Measurements from ENCODE around the gene DOCK1. TPM values are rescaled to one million over a fixed set of nuclear protein-coding genes. Genes with fewer than 3 reads are reported as not detected.
"Not testable (repeated sequence)": the region's sequence is repeated elsewhere in the genome, so short reads cannot be mapped to it uniquely, and the experiment has no call there.

DOCK1 gene
- total RNA-seq, 2 donors from 2014 or later, result 46.7 to 50.8 TPM

DNA sequence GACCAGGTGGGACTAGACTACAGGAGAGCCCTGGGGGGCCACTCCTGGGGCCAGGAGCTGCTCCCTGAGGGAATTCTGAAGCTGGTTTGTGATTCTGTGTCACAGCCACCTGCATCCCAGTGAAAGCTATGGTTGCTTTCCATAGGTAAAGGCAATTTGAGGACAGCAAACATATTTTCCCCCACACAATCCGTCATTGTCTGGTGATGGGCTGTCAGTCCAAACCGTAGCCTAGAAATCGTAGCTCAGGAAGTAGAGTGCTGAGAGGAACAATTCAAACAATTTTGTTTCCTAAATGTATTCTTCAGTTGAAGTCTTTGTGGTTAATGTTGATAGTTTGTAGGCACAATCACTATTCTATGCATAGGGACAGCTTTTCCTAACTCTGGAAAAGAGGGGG, 397.1 kb downstream of the DOCK1 start:
- no peak for DNase-seq (ENCODE audit: low spot score)
- intact Hi-C loops (cut with DNase I), result no loop called here

DNA sequence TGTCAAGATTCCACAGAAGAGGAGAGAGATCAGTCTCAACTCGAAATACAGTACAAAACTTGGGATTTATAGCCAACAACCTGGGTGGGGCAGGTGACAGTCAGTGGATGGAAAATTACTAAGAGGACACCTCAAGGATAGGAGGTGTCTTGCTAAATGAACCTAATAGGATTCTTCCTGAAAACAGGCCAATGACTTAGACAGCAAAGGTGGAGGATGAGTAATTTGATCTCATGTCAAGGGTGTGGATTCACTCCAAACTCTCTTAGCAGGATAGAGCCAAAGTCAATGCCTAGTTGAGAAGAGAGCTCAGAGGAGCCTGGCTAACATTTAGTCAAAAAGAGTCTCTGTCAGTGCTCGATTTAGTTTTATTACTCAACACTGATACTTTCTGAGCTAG, 397.9 kb downstream of the DOCK1 start:
- intact Hi-C loops (cut with DNase I), result no loop called here
- DNase-seq (ENCODE audit: low spot score), result no peak

DNA sequence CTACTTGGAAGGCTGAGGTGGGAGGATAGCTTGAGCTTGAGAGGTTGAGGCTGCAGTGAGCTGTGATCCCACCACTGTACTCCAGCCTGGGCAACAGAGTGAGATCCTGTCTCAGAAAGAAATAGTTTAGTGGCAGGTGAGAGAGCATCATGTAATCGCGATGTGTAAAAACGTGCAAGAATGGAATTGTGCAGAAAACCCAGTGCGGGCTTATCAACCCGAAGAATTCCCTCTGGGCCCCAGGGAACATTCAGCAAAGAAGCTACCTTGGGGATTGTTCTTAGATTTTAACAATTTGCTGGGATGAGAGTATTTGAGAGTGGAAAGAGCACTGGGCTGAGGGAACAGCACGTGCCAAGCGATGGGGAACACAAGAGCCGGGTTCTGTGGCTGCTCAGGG, 398.5 kb downstream of the DOCK1 start:
- intact Hi-C loops (cut with DNase I), result no loop called here
- DNase-seq (ENCODE audit: low spot score), result no peak

DNA sequence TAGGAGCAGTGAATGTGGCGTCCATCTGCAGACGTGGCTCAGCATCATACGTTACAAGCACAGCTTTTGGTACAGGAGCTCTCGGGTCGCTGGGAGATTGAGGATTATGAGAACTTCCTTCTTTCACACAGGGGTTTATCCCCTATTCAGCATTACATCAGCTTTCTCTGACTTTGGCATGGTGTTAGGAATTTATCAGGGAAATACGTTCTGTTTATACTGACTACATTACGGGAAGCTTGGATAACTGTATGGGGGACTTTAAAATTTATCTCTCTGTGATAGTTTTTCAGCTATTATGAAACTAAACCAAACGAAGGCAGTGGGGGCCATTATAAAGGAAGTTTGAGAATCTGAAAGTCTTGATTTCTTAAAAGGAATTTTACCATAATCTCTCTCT, 401.3 kb downstream of the DOCK1 start:
- intact Hi-C loops (cut with DNase I), result no loop called here

DNA sequence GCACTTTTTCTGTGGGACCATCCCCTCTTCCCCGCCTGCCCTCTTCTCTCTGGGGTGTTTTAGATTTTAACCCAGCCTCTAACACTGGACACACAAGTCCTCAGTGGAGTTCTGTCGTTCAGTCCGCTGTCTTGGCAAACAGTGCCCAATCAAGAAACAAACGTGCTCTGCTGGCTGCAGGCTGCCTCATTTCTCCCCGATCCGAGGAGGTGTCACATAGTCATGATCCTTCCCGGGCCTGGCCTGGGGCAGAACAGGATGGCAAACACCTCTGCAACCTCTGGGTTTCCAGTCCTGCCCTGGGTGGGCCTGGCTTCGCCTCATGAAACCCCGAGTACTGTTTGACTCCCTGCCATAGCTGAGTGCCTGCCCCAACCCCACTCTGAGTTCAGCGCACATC, 402.1 kb downstream of the DOCK1 start:
- intact Hi-C loops (cut with DNase I), result no loop called here
- DNase-seq (ENCODE audit: low spot score), result no peak

More for the DNA sequence above, 401.3 kb downstream of the DOCK1 start:
- DNase-seq (ENCODE audit: low spot score), result no peak

DNA sequence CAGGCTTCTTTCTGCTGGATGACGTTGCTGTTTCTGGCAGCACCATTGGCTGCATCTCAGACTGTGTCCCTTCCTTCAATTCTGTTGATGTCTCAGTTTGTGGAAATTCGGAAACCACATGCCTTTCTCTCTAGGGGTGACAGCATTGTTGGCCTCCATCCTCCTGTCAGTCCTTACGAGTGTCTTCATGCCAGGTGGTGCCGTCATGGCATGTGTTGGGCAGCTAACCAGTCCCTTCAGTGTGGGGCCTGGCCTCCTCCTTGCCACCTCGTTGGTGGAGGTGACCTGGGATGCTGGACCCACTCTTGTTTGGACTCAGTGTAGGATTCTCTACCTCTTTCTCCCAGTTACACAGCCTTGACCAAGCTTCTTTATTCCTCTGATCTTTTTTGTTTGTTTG, 402.8 kb downstream of the DOCK1 start:
- no peak for DNase-seq (ENCODE audit: low spot score)
- intact Hi-C loops (cut with DNase I), result no loop called here

DNA sequence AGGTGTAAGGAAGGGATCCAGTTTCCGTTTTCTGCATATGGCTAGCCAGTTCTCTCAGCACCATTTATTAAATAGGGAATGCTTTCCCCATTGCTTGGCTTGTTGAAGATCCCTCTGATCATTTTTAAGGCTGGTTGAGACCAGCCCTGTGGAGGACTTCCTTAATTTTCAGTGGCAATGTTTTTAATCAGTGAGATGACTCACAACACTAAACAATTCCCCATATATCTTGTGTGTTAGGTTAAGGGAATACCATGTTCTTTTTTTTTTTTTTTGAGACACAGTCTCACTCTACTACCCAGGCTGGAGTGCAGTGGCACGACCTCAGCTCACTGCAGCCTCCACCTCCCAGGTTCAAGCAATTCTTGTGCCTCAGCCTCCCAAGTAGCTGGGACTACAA, 404.4 kb downstream of the DOCK1 start:
- intact Hi-C loops (cut with DNase I); DNase-seq (ENCODE audit: low spot score): not testable (repeated sequence)

DNA sequence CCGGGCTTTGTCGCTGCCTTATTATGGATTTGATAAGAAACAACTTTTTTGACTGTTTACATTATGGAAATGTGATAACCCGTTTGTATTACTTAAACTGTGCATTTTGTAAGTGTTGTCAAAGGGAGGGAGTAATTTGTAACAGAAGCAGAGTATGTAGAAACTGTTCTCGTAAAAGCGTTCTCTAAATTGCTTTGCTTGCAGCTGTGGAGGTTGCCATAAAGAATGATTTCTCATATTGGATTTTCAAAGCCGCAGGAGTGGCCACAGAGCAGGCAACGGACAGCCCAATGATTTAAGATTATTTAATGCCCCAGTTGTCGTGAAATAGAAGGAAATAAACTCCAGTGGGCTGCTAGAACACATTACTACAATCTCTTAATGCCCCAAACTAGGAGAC, 405.2 kb downstream of the DOCK1 start:
- DNase-seq (ENCODE audit: low spot score), result no peak
- intact Hi-C loops (cut with DNase I), result no loop called here

DNA sequence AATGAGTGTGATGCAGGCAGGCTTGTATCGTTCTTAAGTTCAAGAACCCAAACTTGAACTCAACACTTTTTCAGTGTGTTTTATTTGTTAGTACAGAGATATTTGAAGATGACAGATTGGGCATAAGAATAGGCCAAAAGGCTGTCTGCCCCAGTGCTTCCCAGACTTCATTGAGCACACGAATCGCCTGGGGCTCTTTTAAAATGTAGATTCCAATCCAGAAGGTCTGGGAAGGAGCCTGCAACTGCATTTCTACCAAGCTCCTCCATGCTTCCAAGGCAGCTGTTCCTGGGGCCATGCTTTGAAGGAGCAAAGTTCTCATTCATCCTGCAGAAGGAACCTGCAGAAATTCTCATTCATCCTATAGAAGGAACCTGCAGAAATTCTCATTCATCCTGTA, 405.7 kb downstream of the DOCK1 start:
- intact Hi-C loops (cut with DNase I), result no loop called here
- no peak for DNase-seq (ENCODE audit: low spot score)

DNA sequence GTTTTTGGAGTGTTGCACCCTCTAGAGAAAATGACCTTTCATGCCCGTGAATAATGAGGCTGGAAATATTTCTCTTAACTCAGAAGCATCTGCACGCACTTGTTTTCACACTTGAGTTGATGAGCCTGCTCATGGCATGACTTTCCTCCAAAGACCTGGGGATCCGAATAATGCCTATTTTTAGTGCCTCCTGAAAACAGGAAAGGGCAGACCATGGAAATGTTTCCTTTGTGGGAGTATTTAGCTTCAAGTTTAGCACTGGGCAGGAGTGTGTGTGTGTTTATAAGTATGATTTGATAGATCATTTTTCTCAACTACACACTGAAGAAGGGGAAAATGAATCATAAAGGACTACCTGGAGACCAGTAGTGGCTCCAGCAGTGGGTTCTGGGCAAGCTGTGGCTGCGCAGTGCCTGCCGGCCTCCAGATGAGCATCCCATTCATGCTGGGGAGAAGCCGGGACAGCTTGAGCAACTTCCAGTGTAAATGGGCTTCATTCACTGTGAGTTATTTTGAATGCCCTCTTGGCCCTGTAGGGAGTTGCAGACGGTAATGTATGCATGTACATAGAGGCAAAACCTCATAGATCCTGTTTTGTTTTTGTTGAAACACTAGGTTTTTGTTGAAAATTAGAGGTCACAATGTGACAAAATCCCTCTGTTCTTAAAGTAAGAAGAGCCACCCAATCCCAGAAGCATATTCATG, 408.9 kb downstream of the DOCK1 start:
- no peak for DNase-seq (ENCODE audit: low spot score)
- intact Hi-C loops (cut with DNase I), result no loop called here

DNA sequence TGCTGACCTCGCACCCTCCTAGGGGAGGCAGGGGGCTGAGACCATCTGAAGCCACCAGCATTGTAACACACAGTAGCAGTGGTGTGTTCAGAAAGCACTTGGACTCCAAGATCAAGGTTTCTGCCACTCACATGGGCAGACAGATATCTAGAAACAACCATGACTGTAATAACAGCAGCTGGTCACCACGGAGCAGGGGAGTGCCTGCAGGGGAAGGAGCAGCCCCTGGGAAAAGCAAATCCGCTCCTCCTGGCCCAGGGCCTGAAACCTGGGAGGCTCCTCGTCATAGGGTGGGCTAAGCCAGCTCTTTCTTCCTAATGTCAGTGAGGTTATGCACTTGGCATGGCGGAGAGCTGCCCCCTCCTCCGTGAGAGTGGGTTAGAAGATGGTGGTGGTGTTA, 409.6 kb downstream of the DOCK1 start:
- intact Hi-C loops (cut with DNase I), result no loop called here
- no peak for DNase-seq (ENCODE audit: low spot score)

DNA sequence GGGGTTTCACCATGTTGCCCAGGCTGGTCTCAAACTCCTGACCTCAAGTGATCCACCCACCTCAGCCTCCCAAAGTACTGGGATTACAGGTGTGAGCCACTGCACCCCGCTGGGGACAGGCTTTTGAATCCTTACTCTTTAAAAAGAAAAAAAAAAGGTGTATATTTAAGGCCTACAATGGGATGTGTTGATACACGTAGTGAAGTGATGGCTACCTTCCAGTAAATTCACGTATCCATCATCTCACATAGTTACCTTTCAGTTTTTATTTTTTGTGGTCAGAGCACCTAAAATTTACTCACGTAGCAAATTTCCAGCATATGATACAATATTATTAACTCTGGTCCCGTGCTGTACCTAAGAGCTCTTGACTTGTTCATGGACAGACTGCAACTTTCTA, 410.7 kb downstream of the DOCK1 start:
- no peak for DNase-seq (ENCODE audit: low spot score)
- intact Hi-C loops (cut with DNase I), result no loop called here

DNA sequence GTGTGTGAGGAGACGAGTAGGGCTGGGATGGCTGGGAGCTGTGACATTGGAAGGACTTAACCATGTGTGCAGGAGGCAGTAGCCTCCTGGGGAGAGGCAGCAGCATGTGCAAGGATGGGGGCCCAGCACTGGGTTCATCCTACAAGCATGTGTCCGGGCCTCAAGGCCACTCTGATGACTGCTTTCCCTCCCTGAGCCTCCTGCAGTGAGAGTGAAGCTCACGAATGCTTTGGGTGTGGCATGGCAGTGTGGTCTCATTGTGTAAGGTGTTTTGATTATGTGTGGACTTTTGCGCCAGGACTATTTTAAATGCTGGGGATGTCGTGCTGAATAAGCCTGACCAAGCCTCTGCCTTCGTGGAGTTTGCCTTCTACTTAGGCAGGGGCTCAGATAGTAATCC, 413.2 kb downstream of the DOCK1 start:
- intact Hi-C loops (cut with DNase I), result no loop called here
- DNase-seq (ENCODE audit: low spot score), result no peak

DNA sequence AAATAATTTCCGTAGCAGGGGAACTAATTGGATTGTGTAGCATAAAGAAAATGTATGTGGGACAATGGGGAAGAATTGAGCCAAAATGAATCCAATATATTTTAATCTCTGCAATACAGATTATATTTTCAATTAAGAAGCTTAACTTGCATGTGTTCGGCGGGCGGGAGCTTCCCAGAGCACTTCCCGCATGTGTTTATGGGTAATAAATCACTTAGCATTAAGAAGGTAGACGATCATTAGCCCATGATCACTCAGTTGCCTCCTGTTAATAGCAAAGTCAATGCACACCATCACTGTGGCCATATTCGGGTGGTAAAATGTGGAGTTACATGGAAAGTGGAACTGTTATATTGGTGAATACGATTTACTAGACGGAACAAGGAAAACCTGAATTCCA, 414.0 kb downstream of the DOCK1 start:
- intact Hi-C loops (cut with DNase I), result no loop called here
- DNase-seq (ENCODE audit: low spot score), result no peak

DNA sequence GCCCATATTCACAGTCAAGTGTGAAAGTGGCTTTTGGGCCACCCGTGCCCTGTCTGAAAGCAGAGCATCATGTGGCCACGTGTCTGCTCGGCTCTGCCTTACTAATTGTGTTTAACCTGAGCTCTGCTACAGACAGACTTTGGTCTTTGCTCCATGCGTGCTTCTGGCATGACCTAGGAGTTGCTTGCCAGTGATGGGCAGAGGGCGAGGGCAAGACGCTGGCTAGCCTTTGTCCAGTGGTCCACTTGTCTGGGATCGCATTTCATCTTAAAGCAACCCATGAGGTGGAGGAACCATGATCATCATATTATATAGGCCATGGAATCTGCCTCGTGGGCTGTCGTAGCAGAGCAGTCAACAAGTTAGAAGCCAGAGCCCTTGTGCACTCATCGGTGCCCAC, 414.5 kb downstream of the DOCK1 start:
- no peak for DNase-seq (ENCODE audit: low spot score)
- intact Hi-C loops (cut with DNase I), result no loop called here

DNA sequence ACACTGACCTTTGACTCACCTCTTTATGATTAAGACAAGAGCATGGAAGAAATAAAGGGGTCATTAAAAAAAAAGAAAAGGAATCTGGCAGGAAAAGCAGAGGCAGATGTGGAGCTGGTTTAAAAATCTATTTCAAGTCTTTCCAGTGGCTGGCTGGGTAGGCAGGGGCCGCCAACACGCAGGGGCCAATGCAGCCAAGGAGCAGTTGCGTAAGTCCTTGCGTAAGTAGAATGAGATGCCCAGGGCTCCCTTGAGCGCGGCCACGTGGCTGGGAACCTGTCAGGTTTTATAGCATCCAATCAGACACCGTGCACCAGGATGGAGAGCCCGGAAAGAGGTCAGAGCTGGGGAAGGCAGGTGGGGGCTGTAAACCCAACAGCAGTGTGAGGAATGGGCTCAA, 414.9 kb downstream of the DOCK1 start:
- intact Hi-C loops (cut with DNase I), result no loop called here
- DNase-seq (ENCODE audit: low spot score), result no peak

DNA sequence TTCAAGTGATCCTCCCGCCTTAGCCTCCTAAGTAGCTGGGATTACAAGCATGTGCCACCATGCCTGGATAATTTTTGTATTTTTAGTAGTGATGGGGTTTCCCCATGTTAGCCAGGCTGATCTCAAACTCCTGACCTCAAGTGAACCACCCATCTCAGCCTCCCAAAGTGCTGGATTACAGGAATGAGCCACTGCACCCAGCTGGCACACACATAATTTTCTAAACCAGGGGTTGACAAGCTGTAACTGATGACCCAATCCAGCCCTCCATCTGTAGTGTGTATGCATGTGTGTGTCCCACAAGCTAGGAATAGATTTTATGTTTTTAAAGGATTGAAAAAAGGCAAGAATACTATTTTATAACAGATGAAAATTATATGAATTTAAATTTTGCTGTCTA, 417.1 kb downstream of the DOCK1 start:
- no peak for DNase-seq (ENCODE audit: low spot score)
- intact Hi-C loops (cut with DNase I), result no loop called here

DNA sequence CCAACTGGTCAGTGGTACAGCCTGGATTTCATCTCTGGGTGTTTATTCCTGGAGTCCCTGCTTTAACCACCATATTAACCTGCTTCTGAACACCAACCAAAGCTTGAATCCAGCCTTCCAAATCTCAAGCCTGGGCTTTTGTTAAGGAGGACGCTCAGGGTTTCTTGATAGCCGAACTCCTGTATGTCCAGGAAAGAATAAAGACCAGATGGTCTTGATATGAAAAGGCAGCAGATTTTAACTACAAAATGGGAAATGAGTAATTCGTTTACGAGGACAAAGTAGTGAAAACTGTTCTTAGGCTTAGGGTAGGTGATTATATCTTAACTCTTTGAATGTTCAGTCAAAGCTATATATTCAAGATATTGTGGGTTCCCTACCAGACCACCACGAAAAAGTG, 420.3 kb downstream of the DOCK1 start:
- no peak for DNase-seq (ENCODE audit: low spot score)
- intact Hi-C loops (cut with DNase I), result no loop called here

DNA sequence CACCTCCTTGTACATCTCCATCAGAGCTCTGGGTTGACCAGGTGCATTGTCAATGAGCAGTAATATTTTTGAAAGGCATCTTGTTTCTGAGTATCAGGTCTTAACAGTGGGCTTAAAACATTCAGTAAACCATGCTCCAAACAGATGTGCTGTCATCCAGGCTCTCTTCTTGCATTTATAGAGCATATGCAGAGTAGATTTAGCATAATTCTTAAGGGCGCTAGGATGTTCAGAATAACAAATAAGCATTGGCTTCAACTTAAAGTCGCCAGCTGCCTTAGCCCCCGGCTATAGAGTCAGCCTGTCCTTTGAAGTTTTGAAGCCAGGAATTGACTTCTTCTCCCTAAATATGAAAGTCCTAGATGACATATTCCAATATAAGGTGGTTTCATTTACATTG, 421.7 kb downstream of the DOCK1 start:
- DNase-seq (ENCODE audit: low spot score), result no peak
- intact Hi-C loops (cut with DNase I), result no loop called here

DNA sequence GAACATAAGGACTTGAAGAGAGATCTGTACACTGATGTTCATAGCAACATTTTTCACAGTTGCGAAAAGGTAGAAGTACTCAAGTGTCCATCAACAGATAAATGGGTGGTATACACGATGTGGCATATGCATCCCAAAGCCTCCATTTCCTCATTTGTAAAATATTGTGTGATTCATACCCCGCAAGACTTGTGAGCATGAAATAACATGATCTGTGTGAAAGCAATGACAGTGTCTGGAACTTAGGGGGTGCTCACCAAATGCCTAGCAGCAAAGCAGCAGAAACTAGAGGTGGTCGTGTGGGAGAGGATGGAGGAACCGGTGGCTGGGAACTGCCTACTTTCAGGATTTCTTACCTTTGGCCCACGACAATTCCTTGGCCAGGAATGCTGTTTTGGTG, 426.5 kb downstream of the DOCK1 start:
- no peak for DNase-seq (ENCODE audit: low spot score)
- intact Hi-C loops (cut with DNase I), result no loop called here

DNA sequence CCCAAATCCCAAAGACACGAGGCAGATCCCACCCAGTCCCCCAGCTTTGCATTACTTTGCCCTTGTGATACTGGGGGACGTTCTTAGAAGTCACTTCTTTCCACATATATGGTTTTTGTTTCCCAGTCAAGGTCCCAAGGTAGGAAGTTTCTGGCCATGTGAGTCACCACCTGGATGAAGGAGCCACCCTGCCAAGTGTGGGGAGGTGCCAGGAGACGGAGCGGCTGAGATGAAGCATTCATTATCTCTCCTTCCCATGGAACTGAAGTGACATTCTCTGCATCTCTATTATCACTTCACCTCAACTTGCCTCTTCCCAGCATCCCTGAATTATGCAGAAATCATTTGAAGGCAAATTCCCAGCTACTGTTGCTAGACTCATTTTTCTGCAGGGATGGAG, 427.4 kb downstream of the DOCK1 start:
- DNase-seq (ENCODE audit: low spot score), result no peak
- intact Hi-C loops (cut with DNase I), result no loop called here

DNA sequence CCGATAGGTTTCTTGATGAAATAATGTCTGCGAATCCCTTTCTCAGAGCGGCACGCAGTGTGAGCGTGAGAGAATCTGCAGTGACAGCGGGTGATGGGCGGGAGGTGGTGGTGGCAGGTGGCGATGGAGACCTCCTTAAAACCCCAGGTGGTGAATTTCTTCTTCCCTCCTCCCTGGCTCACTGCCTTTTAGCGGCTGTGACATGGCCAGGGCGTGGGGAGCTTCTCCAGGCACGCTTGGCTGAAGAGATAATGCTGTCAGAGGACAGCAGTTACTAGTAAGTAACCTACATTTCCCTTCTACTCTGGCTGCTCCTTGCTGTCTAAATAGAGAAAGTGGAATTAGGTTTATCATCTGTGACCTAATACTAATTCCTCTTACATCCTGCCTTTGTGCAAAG, 432.6 kb downstream of the DOCK1 start:
- no peak for DNase-seq (ENCODE audit: low spot score)
- intact Hi-C loops (cut with DNase I), result no loop called here
